PC-3 (cell line): ENCODE results near the gene ARHGAP26.

Experiments
- EZH2 ChIP-seq: fragments of 300-600 bp; sonication (generic); IDR thresholded peaks from one replicate; pipeline ENCODE4 v1.6.1; 2017; ENCODE audit warnings: antibody characterized with exemption, mild to moderate bottlenecking, low read length; ENCODE audit not compliant: unreplicated experiment
- EZH2phosphoT487 ChIP-seq: fragments of 300-600 bp; sonication (generic); IDR thresholded peaks from 2 replicates; pipeline ENCODE4 v1.6.1; 2018; ENCODE audit warnings: mild to moderate bottlenecking, antibody characterized with exemption, low read length, borderline replicate concordance

GRCh38 chr5:143029293-143029692, 259.1 kb downstream of the ARHGAP26 start:
- TF ChIP-seq EZH2phosphoT487, result no peak
- TF ChIP-seq EZH2, result no peak
